Effector CD4-positive, alpha-beta T cell (primary cell): ENCODE data around the gene IKZF1.

Experiments
- DNase-seq: peaks from one replicate; pipeline ENCODE4 v3.0.0-alpha.2; 2020

IKZF1 gene

GRCh38 chr7:50284296-50284695 lies 20.2 kb upstream of the IKZF1 start:
- no peak for DNase-seq

- no peak for DNase-seq
Measured at GRCh38 chr7:50285269-50285668, 19.2 kb upstream of the IKZF1 start.

GRCh38 chr7:50287129-50287528 lies 17.4 kb upstream of the IKZF1 start:
- no peak for DNase-seq

- no peak for DNase-seq
Measured at GRCh38 chr7:50292165-50292757, 12.3 kb upstream of the IKZF1 start.

GRCh38 chr7:50292763-50293162 lies 11.8 kb upstream of the IKZF1 start:
- no peak for DNase-seq

- no peak for DNase-seq
Measured at GRCh38 chr7:50293509-50294179, 10.9 kb upstream of the IKZF1 start.

GRCh38 chr7:50295133-50295532 lies 9.4 kb upstream of the IKZF1 start:
- no peak for DNase-seq

- no peak for DNase-seq
Measured at GRCh38 chr7:50296799-50297198, 7.7 kb upstream of the IKZF1 start.

- DNase-seq, result no peak
Measured at GRCh38 chr7:50298811-50299562, 5.5 kb upstream of the IKZF1 start.

GRCh38 chr7:50300336-50300735 lies 4.2 kb upstream of the IKZF1 start:
- DNase-seq, result no peak

- DNase-seq, result no peak
Measured at GRCh38 chr7:50302486-50303334, 1.8 kb upstream of the IKZF1 start.

GRCh38 chr7:50303335-50304128 lies 984 bp upstream of the IKZF1 start:
- DNase-seq, result no peak

GRCh38 chr7:50304911-50305582 lies 531 bp downstream of the IKZF1 start:
- DNase-seq, result peak; percentile 47

GRCh38 chr7:50305583-50306493 lies 1.3 kb downstream of the IKZF1 start:
- DNase-seq, result no peak

- DNase-seq, result no peak
Measured at GRCh38 chr7:50306494-50307367, 2.2 kb downstream of the IKZF1 start.

GRCh38 chr7:50307368-50308032 lies 3.0 kb downstream of the IKZF1 start:
- peak; percentile 63 for DNase-seq

GRCh38 chr7:50308203-50308531 lies 3.7 kb downstream of the IKZF1 start:
- DNase-seq, result no peak

- DNase-seq, result no peak
Measured at GRCh38 chr7:50308532-50309385, 4.2 kb downstream of the IKZF1 start.
